CD1c-positive myeloid dendritic cell (primary cell): ENCODE results near the gene NR4A2.

Experiments used
- DNase-seq: peaks from one replicate; pipeline ENCODE4 v3.0.0-alpha.2; 2016; ENCODE audit errors: extremely low spot score

NR4A2 gene

GRCh38 chr2:156340377-156340776, 7.9 kb upstream of the NR4A2 start:
- DNase-seq, result no peak

- peak; percentile 50 for DNase-seq
These were observed 7.3 kb upstream of the NR4A2 start for GRCh38 chr2:156339865-156340264.

GRCh38 chr2:156339110-156339847, 6.8 kb upstream of the NR4A2 start:
- DNase-seq, result no peak

GRCh38 chr2:156338578-156338977, 6.1 kb upstream of the NR4A2 start:
- DNase-seq, result no peak

- DNase-seq, result peak; percentile 95
These were observed 2.3 kb upstream of the NR4A2 start for GRCh38 chr2:156334496-156335478.

- no peak for DNase-seq
These were observed 1.5 kb upstream of the NR4A2 start for GRCh38 chr2:156333951-156334495.

GRCh38 chr2:156333274-156333950, 891 bp upstream of the NR4A2 start:
- peak; percentile 87 for DNase-seq

- DNase-seq, result no peak
These were observed 312 bp downstream of the NR4A2 start for GRCh38 chr2:156332284-156332533.

- peak; percentile 96 for DNase-seq
These were observed 793 bp downstream of the NR4A2 start for GRCh38 chr2:156331572-156332283.

GRCh38 chr2:156329927-156330726, 2.4 kb downstream of the NR4A2 start:
- no peak for DNase-seq

GRCh38 chr2:156329031-156329926, 3.2 kb downstream of the NR4A2 start:
- DNase-seq, result no peak

- DNase-seq, result no peak
These were observed 4.5 kb downstream of the NR4A2 start for GRCh38 chr2:156327835-156328695.

- DNase-seq, result no peak
These were observed 5.9 kb downstream of the NR4A2 start for GRCh38 chr2:156326526-156327095.

- no peak for DNase-seq
These were observed 6.6 kb downstream of the NR4A2 start for GRCh38 chr2:156325688-156326525.

- DNase-seq, result no peak
These were observed 8.8 kb downstream of the NR4A2 start for GRCh38 chr2:156323754-156324153.

GRCh38 chr2:156322686-156323231, 9.8 kb downstream of the NR4A2 start:
- no peak for DNase-seq

- DNase-seq, result no peak
These were observed 10.4 kb downstream of the NR4A2 start for GRCh38 chr2:156322051-156322685.
